ENCODE measurements around the gene UGT1A9.

UGT1A9 gene

GRCh38 chr2:233794128-233794658 is 122.5 kb downstream of the UGT1A9 start:
- H3K27me3 ChIP-seq (ENCODE audit: insufficient read depth, low read length, poor library complexity), result no peaks in the 10 kb centered on the region
- H2AFZ ChIP-seq (ENCODE audit: low read depth, low read length), result no peak overlapping the region
- no peak overlapping the region for H3K9ac ChIP-seq (ENCODE audit: low read depth, low read length)
- no peaks in the 10 kb centered on the region for H3K9me3 ChIP-seq (ENCODE audit: insufficient read depth, low read length, severe bottlenecking)
- H3K27ac ChIP-seq (ENCODE audit: low read length), result no peak overlapping the region
- H3K4me2 ChIP-seq (ENCODE audit: insufficient read depth, low read length), result no peak overlapping the region
- H3K4me1 ChIP-seq (ENCODE audit: insufficient read depth, low read length), result no peaks in the 10 kb centered on the region
- H3K36me3 ChIP-seq (ENCODE audit: insufficient read depth, low read length), result no peaks in the 10 kb centered on the region
- DNase-seq, result no peak
- no peaks in the 10 kb centered on the region for H4K20me1 ChIP-seq (ENCODE audit: insufficient read depth, low read length)
- no peak for ATAC-seq (ENCODE audit: insufficient read depth, low read depth)
- H3K4me3 ChIP-seq (ENCODE audit: low read depth in 1 of 2, low read length in 2 of 2), result no peak overlapping the region
- H3K79me2 ChIP-seq (ENCODE audit: insufficient read depth, low read length), result no peaks in the 10 kb centered on the region
- TF ChIP-seq EZH2 (IDR thresholded peaks at IDR 0.05; ENCODE audit: borderline replicate concordance, low read depth, low read length, severe bottlenecking) (no peak), CTCF (IDR thresholded peaks at IDR 0.05; ENCODE audit: borderline replicate concordance, extremely low read depth, low read length, poor library complexity, severe bottlenecking) (no peak)

DNA sequence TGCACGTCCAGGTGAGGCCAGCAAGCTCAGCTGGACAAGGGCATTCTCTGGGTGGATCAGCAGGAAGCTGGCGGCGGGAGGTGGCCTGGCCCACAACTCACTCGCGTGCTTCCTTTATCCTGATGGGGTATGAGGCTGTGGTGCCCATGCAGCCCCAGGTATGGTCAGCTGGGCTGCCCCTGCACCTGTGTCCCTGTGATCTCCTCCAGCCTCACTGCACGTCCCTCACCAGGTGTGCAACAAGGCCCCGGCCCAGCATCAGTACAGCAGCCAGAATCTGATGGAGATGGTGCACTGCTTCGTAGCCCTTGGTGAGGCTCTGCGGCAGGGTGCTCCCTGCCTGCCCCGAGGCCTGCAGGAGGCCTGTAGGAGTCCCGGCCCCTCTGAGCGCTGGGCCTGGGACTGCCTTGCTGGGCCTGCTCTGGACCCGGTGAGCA is 124.1 kb downstream of the UGT1A9 start:
- H3K9me3 ChIP-seq (ENCODE audit: insufficient read depth, low read length, severe bottlenecking), result no peaks in the 10 kb centered on the region
- H3K9ac ChIP-seq (ENCODE audit: low read depth, low read length), result no peak overlapping the region
- H3K4me2 ChIP-seq (ENCODE audit: insufficient read depth, low read length), result no peak overlapping the region
- no peak overlapping the region for H3K27ac ChIP-seq (ENCODE audit: low read length)
- no peaks in the 10 kb centered on the region for H3K36me3 ChIP-seq (ENCODE audit: insufficient read depth, low read length)
- no peaks in the 10 kb centered on the region for H4K20me1 ChIP-seq (ENCODE audit: insufficient read depth, low read length)
- no peaks in the 10 kb centered on the region for H3K79me2 ChIP-seq (ENCODE audit: insufficient read depth, low read length)
- no peaks in the 10 kb centered on the region for H3K27me3 ChIP-seq (ENCODE audit: insufficient read depth, low read length, poor library complexity)
- H3K4me3 ChIP-seq (ENCODE audit: low read depth in 1 of 2, low read length in 2 of 2), result no peak overlapping the region
- H3K4me1 ChIP-seq (ENCODE audit: insufficient read depth, low read length), result no peaks in the 10 kb centered on the region
- no peak for DNase-seq
- no peak for ATAC-seq (ENCODE audit: insufficient read depth, low read depth)
- TF ChIP-seq CTCF (IDR thresholded peaks at IDR 0.05; ENCODE audit: borderline replicate concordance, extremely low read depth, low read length, poor library complexity, severe bottlenecking), result no peak
- no peak for TF ChIP-seq EZH2 (IDR thresholded peaks at IDR 0.05; ENCODE audit: borderline replicate concordance, low read depth, low read length, severe bottlenecking)
- no peak overlapping the region for H2AFZ ChIP-seq (ENCODE audit: low read depth, low read length)

DNA sequence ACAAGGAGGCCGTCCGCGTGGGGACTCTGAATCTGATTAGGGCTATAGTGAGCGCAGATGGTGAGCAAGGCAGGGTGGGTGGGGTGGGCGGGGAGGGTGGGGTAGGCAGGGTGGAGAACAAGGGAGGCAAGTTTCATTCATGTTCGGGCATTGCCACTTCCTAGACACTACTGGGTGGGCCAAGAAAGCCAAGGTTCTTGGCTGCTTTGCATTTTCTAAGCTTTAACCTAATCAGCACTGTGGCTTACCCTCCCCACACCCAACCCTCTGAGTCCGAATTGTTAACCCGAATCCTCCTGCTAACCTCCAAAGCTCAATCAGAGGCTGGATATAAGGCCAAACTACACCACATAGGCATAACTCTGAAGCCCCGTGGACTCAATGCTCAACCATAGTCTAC is 124.6 kb downstream of the UGT1A9 start:
- H3K36me3 ChIP-seq (ENCODE audit: insufficient read depth, low read length), result no peaks in the 10 kb centered on the region
- H3K27me3 ChIP-seq (ENCODE audit: insufficient read depth, low read length, poor library complexity), result no peaks in the 10 kb centered on the region
- no peaks in the 10 kb centered on the region for H4K20me1 ChIP-seq (ENCODE audit: insufficient read depth, low read length)
- no peak overlapping the region for H3K9ac ChIP-seq (ENCODE audit: low read depth, low read length)
- H3K9me3 ChIP-seq (ENCODE audit: insufficient read depth, low read length, severe bottlenecking), result no peaks in the 10 kb centered on the region
- no peaks in the 10 kb centered on the region for H3K4me1 ChIP-seq (ENCODE audit: insufficient read depth, low read length)
- DNase-seq, result no peak
- no peak overlapping the region for H3K4me3 ChIP-seq (ENCODE audit: low read depth in 1 of 2, low read length in 2 of 2)
- no peaks in the 10 kb centered on the region for H3K79me2 ChIP-seq (ENCODE audit: insufficient read depth, low read length)
- TF ChIP-seq CTCF (IDR thresholded peaks at IDR 0.05; ENCODE audit: borderline replicate concordance, extremely low read depth, low read length, poor library complexity, severe bottlenecking), result no peak
- no peak for TF ChIP-seq EZH2 (IDR thresholded peaks at IDR 0.05; ENCODE audit: borderline replicate concordance, low read depth, low read length, severe bottlenecking)
- no peak for ATAC-seq (ENCODE audit: insufficient read depth, low read depth)
- H2AFZ ChIP-seq (ENCODE audit: low read depth, low read length), result no peak overlapping the region
- no peak overlapping the region for H3K27ac ChIP-seq (ENCODE audit: low read length)
- no peak overlapping the region for H3K4me2 ChIP-seq (ENCODE audit: insufficient read depth, low read length)

All from DND-41 (cell line).